ENCODE data around the gene C1QTNF8.

C1QTNF8 gene

GRCh38 chr16:1106659-1107058, 10.6 kb upstream of the C1QTNF8 start:
- TF ChIP-seq CTCF (conservative IDR thresholded peaks at IDR 0.05; ENCODE audit: control insufficient read depth, insufficient read depth, low read depth, low read length): no peak

GRCh38 chr16:1105888-1106620, 10.0 kb upstream of the C1QTNF8 start:
- H3K4me3 ChIP-seq (ENCODE audit: control insufficient read depth, low read depth, low read length): no peak overlapping the region
- peak; percentile 63 for TF ChIP-seq CTCF (conservative IDR thresholded peaks at IDR 0.05; ENCODE audit: control insufficient read depth, insufficient read depth, low read depth, low read length)
- peak; percentile 33 for DNase-seq (ENCODE audit: low read depth)

More at GRCh38 chr16:1106659-1107058, 10.6 kb upstream of the C1QTNF8 start:
- H3K4me3 ChIP-seq (ENCODE audit: control insufficient read depth, low read depth, low read length): no peak overlapping the region
- DNase-seq (ENCODE audit: low read depth): no peak

- DNase-seq (ENCODE audit: low read depth): no peak
- TF ChIP-seq CTCF (conservative IDR thresholded peaks at IDR 0.05; ENCODE audit: control insufficient read depth, insufficient read depth, low read depth, low read length): no peak
- no peak overlapping the region for H3K4me3 ChIP-seq (ENCODE audit: control insufficient read depth, low read depth, low read length)
Measured at GRCh38 chr16:1103636-1103980, 7.6 kb upstream of the C1QTNF8 start.

GRCh38 chr16:1102921-1103635, 7.0 kb upstream of the C1QTNF8 start:
- no peak for TF ChIP-seq CTCF (conservative IDR thresholded peaks at IDR 0.05; ENCODE audit: control insufficient read depth, insufficient read depth, low read depth, low read length)
- H3K4me3 ChIP-seq (ENCODE audit: control insufficient read depth, low read depth, low read length): no peak overlapping the region

GRCh38 chr16:1102333-1102700, 6.3 kb upstream of the C1QTNF8 start:
- no peak for TF ChIP-seq CTCF (conservative IDR thresholded peaks at IDR 0.05; ENCODE audit: control insufficient read depth, insufficient read depth, low read depth, low read length)
- no peak overlapping the region for H3K4me3 ChIP-seq (ENCODE audit: control insufficient read depth, low read depth, low read length)
- DNase-seq (ENCODE audit: low read depth): no peak

More at GRCh38 chr16:1102921-1103635, 7.0 kb upstream of the C1QTNF8 start:
- DNase-seq (ENCODE audit: low read depth): peak; percentile 2

- TF ChIP-seq CTCF (conservative IDR thresholded peaks at IDR 0.05; ENCODE audit: control insufficient read depth, insufficient read depth, low read depth, low read length): no peak
- H3K4me3 ChIP-seq (ENCODE audit: control insufficient read depth, low read depth, low read length): no peak overlapping the region
- no peak for DNase-seq (ENCODE audit: low read depth)
Measured at GRCh38 chr16:1101573-1102332, 5.7 kb upstream of the C1QTNF8 start.

Measured in fibroblast of mammary gland (primary cell).